ENCODE data around the gene CASP14. TPM values are rescaled to one million over a fixed set of nuclear protein-coding genes. Genes with fewer than 3 reads are reported as not detected.
A peak's percentile ranks its signal among the peaks of the same experiment; 100 is the strongest.

Gene CASP14
- total and polyA plus RNA-seq, 2 of the 13 experiments (the other 11 are each of a cell fraction or from before 2014, with no cell fraction given), result not detected

DNA sequence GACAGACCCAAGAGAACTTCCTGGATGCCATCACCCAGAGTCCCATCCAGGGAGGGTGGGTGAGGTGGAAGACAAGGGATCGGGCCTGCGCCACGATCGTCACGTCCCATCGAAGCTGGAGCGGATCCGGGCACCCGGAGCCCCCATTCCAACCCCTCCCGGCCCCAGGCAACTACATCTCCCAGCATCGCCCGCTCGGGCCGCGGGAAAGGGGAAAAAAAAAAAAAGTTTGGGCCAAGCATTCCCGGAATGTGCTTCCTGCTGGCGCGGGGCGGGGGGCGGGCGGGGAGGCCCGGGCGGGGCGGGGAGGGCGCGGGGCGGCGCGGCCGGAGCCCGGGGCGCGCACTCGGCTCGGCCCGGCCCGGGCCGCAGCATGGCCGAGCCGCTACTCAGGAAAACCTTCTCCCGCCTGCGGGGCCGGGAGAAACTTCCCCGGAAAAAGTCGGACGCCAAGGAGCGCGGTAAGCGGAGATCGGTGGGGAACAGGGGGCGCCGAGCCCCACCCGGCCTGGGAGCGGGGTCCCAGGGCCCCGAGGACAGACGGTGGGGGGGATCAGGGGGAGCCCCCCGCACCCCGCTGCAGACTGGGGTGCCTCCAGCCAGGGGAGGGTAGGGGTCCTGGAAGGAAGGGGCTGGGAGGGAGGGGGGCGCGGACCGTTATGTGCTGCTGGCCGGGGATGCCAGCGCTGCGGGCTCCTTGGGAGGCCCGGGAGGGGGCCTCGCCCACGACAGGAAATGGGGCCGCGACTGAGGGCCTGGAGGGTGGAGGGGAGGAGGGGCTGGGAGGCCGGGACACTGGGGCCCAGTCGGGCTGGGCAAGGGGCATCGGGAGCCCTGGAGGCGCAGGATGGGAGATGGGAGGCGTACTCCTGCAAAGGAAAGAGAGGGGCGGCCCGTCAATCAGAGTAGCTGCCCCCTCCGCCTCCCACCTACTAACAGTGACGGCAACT lies 58.1 kb downstream of the CASP14 start, which contains the start of gene SYDE1 (continued):
- TF ChIP-seq, protein P1, sequence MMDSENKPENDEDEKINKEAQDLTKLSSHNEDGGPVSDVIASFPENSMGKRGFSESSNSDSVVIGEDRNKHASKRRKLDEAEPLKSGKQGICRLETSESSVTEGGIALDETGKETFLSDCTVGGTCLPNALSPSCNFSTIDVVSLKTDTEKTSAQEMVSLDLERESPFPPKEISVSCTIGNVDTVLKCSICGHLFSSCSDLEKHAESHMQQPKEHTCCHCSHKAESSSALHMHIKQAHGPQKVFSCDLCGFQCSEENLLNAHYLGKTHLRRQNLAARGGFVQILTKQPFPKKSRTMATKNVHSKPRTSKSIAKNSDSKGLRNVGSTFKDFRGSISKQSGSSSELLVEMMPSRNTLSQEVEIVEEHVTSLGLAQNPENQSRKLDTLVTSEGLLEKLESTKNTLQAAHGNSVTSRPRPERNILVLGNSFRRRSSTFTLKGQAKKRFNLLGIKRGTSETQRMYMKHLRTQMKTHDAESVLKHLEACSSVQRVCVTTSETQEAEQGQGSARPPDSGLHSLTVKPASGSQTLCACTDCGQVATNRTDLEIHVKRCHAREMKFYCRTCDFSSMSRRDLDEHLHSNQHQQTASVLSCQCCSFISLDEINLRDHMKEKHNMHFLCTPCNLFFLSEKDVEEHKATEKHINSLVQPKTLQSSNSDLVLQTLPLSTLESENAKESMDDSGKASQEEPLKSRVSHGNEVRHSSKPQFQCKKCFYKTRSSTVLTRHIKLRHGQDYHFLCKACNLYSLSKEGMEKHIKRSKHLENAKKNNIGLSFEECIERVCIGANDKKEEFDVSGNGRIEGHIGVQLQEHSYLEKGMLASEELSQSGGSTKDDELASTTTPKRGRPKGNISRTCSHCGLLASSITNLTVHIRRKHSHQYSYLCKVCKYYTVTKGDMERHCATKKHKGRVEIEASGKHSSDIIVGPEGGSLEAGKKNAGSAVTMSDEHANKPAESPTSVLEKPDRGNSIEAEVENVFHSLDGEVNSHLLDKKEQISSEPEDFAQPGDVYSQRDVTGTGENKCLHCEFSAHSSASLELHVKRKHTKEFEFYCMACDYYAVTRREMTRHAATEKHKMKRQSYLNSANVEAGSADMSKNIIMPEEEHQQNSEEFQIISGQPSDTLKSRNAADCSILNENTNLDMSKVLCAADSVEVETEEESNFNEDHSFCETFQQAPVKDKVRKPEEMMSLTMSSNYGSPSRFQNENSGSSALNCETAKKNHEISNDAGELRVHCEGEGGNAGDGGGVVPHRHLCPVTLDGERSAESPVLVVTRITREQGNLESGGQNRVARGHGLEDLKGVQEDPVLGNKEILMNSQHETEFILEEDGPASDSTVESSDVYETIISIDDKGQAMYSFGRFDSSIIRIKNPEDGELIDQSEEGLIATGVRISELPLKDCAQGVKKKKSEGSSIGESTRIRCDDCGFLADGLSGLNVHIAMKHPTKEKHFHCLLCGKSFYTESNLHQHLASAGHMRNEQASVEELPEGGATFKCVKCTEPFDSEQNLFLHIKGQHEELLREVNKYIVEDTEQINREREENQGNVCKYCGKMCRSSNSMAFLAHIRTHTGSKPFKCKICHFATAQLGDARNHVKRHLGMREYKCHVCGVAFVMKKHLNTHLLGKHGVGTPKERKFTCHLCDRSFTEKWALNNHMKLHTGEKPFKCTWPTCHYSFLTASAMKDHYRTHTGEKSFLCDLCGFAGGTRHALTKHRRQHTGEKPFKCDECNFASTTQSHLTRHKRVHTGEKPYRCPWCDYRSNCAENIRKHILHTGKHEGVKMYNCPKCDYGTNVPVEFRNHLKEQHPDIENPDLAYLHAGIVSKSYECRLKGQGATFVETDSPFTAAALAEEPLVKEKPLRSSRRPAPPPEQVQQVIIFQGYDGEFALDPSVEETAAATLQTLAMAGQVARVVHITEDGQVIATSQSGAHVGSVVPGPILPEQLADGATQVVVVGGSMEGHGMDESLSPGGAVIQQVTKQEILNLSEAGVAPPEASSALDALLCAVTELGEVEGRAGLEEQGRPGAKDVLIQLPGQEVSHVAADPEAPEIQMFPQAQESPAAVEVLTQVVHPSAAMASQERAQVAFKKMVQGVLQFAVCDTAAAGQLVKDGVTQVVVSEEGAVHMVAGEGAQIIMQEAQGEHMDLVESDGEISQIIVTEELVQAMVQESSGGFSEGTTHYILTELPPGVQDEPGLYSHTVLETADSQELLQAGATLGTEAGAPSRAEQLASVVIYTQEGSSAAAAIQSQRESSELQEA (CRISPR knock-in tag; IDR thresholded peaks at IDR 0.05; ENCODE audit: not compliant biosample characterization), result no peak
- TF ChIP-seq, protein P2, sequence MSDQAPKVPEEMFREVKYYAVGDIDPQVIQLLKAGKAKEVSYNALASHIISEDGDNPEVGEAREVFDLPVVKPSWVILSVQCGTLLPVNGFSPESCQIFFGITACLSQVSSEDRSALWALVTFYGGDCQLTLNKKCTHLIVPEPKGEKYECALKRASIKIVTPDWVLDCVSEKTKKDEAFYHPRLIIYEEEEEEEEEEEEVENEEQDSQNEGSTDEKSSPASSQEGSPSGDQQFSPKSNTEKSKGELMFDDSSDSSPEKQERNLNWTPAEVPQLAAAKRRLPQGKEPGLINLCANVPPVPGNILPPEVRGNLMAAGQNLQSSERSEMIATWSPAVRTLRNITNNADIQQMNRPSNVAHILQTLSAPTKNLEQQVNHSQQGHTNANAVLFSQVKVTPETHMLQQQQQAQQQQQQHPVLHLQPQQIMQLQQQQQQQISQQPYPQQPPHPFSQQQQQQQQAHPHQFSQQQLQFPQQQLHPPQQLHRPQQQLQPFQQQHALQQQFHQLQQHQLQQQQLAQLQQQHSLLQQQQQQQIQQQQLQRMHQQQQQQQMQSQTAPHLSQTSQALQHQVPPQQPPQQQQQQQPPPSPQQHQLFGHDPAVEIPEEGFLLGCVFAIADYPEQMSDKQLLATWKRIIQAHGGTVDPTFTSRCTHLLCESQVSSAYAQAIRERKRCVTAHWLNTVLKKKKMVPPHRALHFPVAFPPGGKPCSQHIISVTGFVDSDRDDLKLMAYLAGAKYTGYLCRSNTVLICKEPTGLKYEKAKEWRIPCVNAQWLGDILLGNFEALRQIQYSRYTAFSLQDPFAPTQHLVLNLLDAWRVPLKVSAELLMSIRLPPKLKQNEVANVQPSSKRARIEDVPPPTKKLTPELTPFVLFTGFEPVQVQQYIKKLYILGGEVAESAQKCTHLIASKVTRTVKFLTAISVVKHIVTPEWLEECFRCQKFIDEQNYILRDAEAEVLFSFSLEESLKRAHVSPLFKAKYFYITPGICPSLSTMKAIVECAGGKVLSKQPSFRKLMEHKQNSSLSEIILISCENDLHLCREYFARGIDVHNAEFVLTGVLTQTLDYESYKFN (CRISPR knock-in tag; conservative IDR thresholded peaks at IDR 0.05), result 0 out of 2 replicates have a peak, but pooled peaks have one; percentile 3
- TF ChIP-seq, protein P3, sequence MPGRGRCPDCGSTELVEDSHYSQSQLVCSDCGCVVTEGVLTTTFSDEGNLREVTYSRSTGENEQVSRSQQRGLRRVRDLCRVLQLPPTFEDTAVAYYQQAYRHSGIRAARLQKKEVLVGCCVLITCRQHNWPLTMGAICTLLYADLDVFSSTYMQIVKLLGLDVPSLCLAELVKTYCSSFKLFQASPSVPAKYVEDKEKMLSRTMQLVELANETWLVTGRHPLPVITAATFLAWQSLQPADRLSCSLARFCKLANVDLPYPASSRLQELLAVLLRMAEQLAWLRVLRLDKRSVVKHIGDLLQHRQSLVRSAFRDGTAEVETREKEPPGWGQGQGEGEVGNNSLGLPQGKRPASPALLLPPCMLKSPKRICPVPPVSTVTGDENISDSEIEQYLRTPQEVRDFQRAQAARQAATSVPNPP (CRISPR knock-in tag; IDR thresholded peaks at IDR 0.05), result no peak
- no peak for TF ChIP-seq AGO1 (IDR thresholded peaks at IDR 0.05; ENCODE audit: low read depth, low read length, poor library complexity, severe bottlenecking)
- TF ChIP-seq, protein P4, sequence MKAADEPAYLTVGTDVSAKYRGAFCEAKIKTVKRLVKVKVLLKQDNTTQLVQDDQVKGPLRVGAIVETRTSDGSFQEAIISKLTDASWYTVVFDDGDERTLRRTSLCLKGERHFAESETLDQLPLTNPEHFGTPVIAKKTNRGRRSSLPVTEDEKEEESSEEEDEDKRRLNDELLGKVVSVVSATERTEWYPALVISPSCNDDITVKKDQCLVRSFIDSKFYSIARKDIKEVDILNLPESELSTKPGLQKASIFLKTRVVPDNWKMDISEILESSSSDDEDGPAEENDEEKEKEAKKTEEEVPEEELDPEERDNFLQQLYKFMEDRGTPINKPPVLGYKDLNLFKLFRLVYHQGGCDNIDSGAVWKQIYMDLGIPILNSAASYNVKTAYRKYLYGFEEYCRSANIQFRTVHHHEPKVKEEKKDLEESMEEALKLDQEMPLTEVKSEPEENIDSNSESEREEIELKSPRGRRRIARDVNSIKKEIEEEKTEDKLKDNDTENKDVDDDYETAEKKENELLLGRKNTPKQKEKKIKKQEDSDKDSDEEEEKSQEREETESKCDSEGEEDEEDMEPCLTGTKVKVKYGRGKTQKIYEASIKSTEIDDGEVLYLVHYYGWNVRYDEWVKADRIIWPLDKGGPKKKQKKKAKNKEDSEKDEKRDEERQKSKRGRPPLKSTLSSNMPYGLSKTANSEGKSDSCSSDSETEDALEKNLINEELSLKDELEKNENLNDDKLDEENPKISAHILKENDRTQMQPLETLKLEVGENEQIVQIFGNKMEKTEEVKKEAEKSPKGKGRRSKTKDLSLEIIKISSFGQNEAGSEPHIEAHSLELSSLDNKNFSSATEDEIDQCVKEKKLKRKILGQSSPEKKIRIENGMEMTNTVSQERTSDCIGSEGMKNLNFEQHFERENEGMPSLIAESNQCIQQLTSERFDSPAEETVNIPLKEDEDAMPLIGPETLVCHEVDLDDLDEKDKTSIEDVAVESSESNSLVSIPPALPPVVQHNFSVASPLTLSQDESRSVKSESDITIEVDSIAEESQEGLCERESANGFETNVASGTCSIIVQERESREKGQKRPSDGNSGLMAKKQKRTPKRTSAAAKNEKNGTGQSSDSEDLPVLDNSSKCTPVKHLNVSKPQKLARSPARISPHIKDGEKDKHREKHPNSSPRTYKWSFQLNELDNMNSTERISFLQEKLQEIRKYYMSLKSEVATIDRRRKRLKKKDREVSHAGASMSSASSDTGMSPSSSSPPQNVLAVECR (CRISPR knock-in tag; IDR thresholded peaks at IDR 0.05; ENCODE audit: borderline replicate concordance), result peak; percentile 22; the same call in 1 of the 2 replicates
